Effector memory CD4-positive, alpha-beta T cell (primary cell): ENCODE measurements around the gene GTPBP1.

Source experiments
- DNase-seq, 3 donors: peaks; one replicate each; pipeline ENCODE4 v3.0.0-alpha.2; 2020
- H3K27ac ChIP-seq: 2 replicates; pipeline ENCODE4 v1.7.0; 2013; ENCODE audit warnings: mild to moderate bottlenecking, low read length, moderate library complexity; ENCODE audit not compliant: insufficient read depth, poor library complexity, severe bottlenecking
- H3K27me3 ChIP-seq: replicated peaks from 2 replicates; pipeline ENCODE4 v1.7.0; 2013; ENCODE audit warnings: mild to moderate bottlenecking, low read length; ENCODE audit not compliant: insufficient read depth, control insufficient read depth, poor library complexity, severe bottlenecking
- H3K36me3 ChIP-seq: 2 replicates; pipeline ENCODE4 v1.7.0; 2013; ENCODE audit warnings: mild to moderate bottlenecking, low read length, moderate library complexity; ENCODE audit not compliant: control insufficient read depth, insufficient read depth
- H3K4me1 ChIP-seq: 2 replicates; pipeline ENCODE4 v1.7.0; 2013; ENCODE audit warnings: low read length, mild to moderate bottlenecking; ENCODE audit not compliant: control insufficient read depth, insufficient read depth, poor library complexity, severe bottlenecking
- H3K4me3 ChIP-seq: 2 replicates; pipeline ENCODE4 v1.7.0; 2013; ENCODE audit warnings: low read length, low read depth, mild to moderate bottlenecking; ENCODE audit not compliant: insufficient read depth, poor library complexity, severe bottlenecking
- H3K9me3 ChIP-seq: 2 replicates; pipeline ENCODE4 v1.7.0; 2013; ENCODE audit warnings: mild to moderate bottlenecking, low read length, moderate library complexity; ENCODE audit not compliant: control insufficient read depth

Gene GTPBP1

DNA sequence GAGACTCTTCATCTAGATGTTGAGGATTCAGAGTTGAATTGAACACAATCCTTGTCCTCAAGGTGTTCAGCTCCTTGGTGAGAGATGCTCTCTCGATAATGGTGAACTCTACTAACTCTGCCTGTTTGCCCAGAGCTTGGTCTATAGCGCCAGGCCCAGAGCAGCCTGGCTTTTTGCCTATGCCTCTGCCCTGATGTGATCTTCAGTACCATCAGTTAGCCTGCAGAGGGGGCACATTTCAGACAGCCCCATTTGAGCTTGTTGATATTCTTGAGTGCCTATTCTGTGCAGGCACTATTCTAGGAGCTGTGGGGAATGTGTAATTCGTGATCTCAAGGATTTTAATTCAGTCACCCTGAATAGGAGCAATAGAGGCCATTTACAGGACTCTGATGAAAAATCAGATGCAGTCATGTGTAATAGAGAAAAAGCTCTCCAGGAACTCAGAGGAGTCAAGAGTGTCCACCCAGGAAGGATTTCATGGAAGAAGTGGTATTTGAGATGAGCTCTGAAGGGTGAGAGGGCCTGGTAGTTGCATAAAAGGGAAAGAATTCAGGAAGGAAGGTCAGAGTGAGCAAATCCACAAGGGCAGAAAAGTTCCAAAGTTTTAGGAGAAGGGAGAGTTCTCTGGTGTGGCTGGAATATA, 19.3 kb downstream of the GTPBP1 start:
- Histone ChIP-seq H3K27ac (no peak overlapping the region), H3K4me1 (no peaks in the 10 kb centered on the region), H3K4me3 (no peak overlapping the region), H3K27me3 (no peaks in the 10 kb centered on the region), H3K9me3 (no peaks in the 10 kb centered on the region), H3K36me3 (peaks cover 82% of the 10 kb centered on the region)
- DNase-seq: no peak

DNA sequence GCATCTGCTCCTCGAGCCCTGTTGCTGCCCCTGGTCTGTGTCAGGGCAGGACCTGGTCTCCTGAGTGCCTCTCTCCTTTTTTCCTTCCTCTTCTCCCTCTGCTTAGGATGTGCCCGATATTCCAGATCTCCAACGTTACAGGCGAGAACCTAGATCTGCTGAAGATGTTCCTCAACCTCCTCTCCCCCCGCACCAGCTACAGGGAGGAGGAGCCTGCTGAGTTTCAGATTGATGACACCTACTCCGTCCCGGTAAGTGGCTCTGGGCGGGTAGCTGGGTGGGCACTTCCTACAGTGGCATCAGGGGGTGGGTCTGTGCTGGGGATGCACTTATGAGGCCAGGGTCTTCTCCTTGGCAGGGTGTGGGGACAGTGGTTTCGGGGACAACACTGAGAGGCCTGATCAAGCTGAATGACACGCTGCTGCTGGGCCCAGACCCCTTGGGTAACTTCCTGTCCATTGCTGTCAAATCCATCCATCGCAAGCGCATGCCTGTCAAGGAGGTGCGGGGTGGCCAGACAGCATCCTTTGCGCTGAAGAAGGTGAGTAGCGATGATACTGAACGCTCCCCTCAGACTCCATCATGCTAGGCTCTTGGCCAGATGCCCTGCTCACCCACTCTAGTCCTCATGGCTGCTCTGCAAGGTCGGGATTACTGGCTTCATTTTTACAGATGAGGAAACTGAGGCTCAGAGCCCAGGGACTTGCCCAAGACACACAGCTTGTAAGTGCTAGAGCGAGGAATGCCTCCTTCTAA, 20.3 kb downstream of the GTPBP1 start:
- Histone ChIP-seq H3K27me3 (no peaks in the 10 kb centered on the region), H3K36me3 (peaks cover 91% of the 10 kb centered on the region), H3K4me3 (no peak overlapping the region), H3K4me1 (no peaks in the 10 kb centered on the region), H3K9me3 (no peaks in the 10 kb centered on the region), H3K27ac (no peak overlapping the region)
- DNase-seq: no peak

DNA sequence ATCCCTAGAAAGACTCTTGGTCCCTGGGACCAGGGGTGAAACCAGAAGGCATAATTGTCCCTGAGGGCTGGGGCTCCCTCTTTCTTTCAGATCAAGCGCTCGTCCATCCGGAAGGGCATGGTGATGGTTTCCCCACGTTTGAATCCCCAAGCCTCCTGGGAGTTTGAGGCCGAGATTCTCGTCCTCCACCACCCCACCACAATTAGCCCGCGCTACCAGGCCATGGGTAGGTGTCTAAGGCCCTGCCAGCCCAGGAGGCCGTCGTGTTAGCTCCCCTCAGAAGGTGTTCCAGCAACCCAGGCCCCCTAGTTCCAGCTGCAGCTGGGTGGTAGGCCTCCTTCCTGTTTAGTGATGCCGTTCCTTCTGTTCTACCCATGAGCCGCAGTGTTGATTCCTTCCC, 21.4 kb downstream of the GTPBP1 start:
- Histone ChIP-seq H3K36me3 (peaks cover 93% of the 10 kb centered on the region), H3K9me3 (no peaks in the 10 kb centered on the region), H3K4me3 (no peak overlapping the region), H3K4me1 (no peaks in the 10 kb centered on the region), H3K27ac (no peak overlapping the region), H3K27me3 (no peaks in the 10 kb centered on the region)
- DNase-seq: no peak

DNA sequence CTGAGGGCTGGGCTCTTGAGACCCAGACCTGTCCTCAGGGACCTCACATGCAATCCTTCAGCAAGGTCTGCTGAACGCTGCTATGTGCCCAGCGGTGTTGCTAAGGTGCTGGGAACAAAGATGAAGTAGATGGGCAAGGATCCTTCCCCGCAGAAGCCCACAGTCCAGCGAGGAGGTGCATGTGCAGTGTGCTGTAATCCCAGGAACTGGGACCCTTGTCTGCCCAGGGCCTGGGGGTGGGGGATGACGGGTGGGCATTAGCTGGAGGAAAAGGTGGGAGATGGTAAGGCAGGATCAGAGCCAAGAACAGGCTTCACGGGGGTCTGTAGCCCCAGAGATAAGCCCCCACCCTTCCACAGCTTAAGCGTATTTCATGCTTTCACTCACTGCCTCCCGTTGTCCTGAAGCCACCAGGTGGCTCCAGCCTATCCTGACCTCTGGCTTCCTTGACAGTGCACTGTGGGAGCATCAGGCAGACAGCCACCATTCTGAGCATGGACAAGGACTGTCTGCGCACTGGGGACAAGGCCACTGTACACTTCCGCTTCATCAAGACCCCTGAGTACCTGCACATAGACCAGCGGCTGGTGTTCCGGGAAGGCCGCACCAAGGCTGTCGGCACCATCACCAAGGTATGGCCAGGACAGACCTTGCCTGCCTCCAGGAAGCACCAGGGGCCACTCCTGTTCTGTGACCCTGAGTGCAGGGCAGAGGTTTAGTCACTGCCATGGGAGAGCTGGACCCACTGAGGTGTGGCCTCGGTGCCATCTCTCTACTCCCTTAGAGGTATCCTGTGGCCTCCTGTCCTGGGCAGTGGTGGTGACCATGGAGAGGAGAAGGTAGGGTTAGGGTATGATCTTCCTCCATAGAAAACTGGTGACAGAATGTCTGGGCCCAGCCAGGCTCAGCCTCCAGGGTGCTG, 22.0 kb downstream of the GTPBP1 start:
- Histone ChIP-seq H3K4me1 (no peaks in the 10 kb centered on the region), H3K36me3 (peaks cover 86% of the 10 kb centered on the region), H3K27ac (no peak overlapping the region), H3K4me3 (no peak overlapping the region), H3K9me3 (no peaks in the 10 kb centered on the region), H3K27me3 (no peaks in the 10 kb centered on the region)
- no peak for DNase-seq

DNA sequence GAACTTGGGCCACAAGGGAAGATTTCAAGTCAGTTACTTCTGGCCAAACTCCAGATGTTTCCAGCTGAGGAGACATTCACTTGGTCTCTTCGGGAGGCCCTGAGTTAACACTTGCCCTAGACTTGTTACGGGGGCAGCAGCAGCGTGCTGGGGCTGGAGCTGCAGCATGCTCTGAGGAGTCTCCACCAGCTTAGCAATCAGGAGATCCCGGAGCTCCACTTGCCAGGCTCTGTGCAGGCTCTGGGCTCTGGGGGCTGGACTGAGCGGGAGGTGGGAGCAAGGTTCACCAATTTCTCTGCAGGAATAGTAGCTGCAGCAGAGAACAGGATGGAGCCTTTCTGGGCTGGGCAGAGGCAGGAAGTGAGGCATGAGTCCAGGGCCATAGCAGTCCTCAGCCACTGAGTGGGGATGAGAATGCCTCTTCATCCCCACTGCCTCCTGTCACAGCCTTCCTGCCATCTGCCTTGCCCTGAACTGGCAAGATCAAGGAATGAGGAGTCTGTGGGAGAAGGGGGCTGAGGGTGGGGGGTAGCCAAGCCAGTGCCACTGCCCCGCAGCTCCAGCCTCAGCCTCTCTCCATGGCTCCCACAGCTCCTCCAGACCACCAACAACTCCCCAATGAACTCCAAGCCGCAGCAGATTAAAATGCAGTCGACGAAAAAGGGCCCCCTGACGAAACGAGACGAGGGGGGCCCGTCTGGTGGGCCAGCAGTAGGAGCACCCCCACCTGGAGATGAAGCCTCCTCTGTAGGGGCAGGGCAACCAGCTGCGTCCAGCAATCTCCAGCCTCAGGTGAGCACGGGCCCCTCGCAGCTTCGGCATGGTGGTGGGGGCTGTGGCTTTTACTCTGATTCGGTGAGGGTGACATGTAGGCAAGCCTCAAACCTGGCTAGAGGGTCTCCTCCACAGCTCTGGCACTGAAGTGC, 23.4 kb downstream of the GTPBP1 start:
- H3K4me1 ChIP-seq: no peaks in the 10 kb centered on the region
- H3K27me3 ChIP-seq: no peaks in the 10 kb centered on the region
- H3K27ac ChIP-seq: no peak overlapping the region
- DNase-seq: no peak
- H3K36me3 ChIP-seq: peaks cover 81% of the 10 kb centered on the region
- H3K9me3 ChIP-seq: no peaks in the 10 kb centered on the region
- H3K4me3 ChIP-seq: no peak overlapping the region

DNA sequence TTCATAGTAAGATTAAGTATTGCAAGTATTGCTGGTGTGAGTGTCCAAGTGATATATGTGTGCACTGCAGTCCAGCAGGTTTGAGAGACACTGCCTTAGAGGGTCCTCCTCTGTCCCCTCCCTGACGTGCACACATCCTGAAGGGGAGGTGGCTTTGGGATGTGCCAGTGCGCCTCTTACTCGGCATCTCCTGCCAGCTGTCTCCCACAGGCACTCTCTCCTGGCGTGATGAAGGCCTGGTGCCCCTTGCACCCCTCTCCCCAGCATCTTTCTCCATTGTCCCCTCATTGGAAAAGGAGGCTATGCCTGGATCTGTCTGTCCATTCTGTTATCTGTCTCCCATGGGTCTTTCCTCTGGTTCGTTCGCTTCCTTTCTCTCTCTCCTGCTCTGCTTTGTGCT, 24.2 kb downstream of the GTPBP1 start:
- no peak overlapping the region for H3K27ac ChIP-seq
- H3K27me3 ChIP-seq: no peaks in the 10 kb centered on the region
- DNase-seq: no peak
- H3K4me3 ChIP-seq: no peak overlapping the region
- no peaks in the 10 kb centered on the region for H3K4me1 ChIP-seq
- peaks cover 81% of the 10 kb centered on the region for H3K36me3 ChIP-seq
- H3K9me3 ChIP-seq: no peaks in the 10 kb centered on the region

DNA sequence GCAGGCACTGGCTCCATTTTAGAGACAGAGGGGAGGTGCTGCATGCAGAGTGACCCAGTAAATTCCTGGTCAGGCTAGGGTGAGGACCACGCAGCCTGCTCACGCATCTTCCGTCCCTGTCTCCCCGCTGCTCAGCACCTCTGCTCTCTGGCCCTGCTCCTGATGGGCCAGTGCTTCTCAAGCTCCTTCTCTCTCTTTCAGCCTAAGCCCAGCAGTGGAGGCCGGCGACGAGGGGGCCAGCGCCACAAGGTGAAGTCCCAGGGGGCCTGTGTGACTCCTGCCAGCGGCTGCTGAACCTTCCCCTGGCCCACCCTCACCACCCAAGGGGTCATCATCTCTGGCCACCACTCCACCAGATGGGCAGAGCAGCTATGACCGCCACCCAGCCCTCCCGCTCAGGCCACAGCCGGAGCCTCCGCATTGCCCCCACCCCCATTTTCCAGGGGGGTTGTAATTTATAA, 24.7 kb downstream of the GTPBP1 start:
- H3K27ac ChIP-seq: no peak overlapping the region
- H3K9me3 ChIP-seq: no peaks in the 10 kb centered on the region
- H3K4me3 ChIP-seq: no peak overlapping the region
- DNase-seq: no peak
- H3K36me3 ChIP-seq: peaks cover 81% of the 10 kb centered on the region
- H3K27me3 ChIP-seq: no peaks in the 10 kb centered on the region
- H3K4me1 ChIP-seq: no peaks in the 10 kb centered on the region

DNA sequence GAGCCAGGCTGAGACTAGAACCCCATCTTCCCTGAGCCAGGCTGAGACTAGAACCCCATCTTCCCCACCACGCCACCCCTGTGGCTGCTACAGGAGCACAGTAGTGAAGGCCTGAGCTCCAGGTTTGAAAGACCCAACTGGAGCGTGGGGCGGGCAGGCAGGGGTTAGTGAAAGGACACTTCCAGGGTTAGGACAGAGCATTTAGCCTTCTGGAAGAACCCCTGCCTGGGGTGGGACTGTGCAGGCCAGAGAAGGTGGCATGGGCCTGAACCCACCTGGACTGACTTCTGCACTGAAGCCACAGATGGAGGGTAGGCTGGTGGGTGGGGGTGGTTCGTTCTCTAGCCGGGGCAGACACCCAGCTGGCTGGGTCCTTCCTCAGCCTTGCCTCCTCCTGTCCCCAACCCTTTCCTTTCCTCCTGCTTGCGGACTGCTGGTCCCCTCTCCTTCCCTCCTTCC, 26.0 kb downstream of the GTPBP1 start:
- peaks cover 81% of the 10 kb centered on the region for H3K36me3 ChIP-seq
- no peak overlapping the region for H3K4me3 ChIP-seq
- H3K27me3 ChIP-seq: no peaks in the 10 kb centered on the region
- no peak overlapping the region for H3K27ac ChIP-seq
- H3K9me3 ChIP-seq: no peaks in the 10 kb centered on the region
- DNase-seq: no peak
- H3K4me1 ChIP-seq: no peaks in the 10 kb centered on the region

DNA sequence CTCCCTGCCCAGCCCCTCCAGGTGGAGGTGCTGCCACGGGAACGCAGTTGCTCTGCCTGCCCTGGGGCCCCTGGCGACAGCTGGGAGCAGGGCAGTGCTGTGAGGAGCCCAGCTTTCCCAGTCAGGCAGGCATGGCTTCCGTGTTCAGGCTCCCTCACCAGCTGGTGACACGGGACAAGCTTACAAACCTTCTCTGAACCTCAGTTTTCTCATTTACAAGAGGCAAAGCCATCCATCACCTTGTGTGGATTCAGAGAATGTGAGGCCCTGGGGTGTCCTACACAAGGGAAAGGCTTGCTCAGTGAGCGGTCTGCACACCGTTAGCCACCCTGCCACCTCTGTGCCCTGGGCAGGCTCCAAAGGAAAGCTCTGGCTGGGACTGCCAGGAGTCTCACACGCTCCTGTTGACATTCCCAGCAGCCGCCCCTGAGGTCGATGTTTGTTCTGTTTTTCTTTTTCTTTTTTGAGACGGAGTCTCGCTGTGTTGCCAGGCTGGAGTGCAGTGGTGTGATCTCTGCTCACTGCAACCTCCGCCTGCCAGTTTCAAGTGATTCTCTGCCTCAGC, 26.6 kb downstream of the GTPBP1 start:
- no peak for DNase-seq
- Histone ChIP-seq H3K27ac (no peak overlapping the region), H3K36me3 (peaks cover 81% of the 10 kb centered on the region), H3K4me1 (peaks cover under 1% of the 10 kb centered on the region), H3K4me3 (no peak overlapping the region), H3K9me3 (no peaks in the 10 kb centered on the region), H3K27me3 (no peaks in the 10 kb centered on the region)
